Glutamatergic neuron (in vitro differentiated cells): ENCODE measurements around the gene PRAMEF1. TPM values are rescaled to one million over a fixed set of nuclear protein-coding genes. Genes with fewer than 3 reads are reported as not detected.

Source experiments
- DNase-seq: peaks from one replicate; pipeline ENCODE4 v3.0.0; 2022
- H3K27ac Mint-ChIP-seq: one replicate; pipeline ENCODE4 v1.8.0; 2020; ENCODE audit warnings: mild to moderate bottlenecking, mixed read lengths, inconsistent platforms; ENCODE audit not compliant: unreplicated experiment
- H3K27me3 Mint-ChIP-seq: one replicate; pipeline ENCODE4 v1.8.0; 2020; ENCODE audit warnings: mild to moderate bottlenecking, moderate library complexity, mixed read lengths, inconsistent platforms; ENCODE audit not compliant: unreplicated experiment
- H3K36me3 Mint-ChIP-seq: one replicate; pipeline ENCODE4 v1.8.0; 2020; ENCODE audit warnings: mild to moderate bottlenecking, mixed read lengths, inconsistent platforms; ENCODE audit not compliant: unreplicated experiment
- H3K4me1 Mint-ChIP-seq: one replicate; pipeline ENCODE4 v1.8.0; 2020; ENCODE audit warnings: mild to moderate bottlenecking, low read depth, mixed read lengths, inconsistent platforms; ENCODE audit not compliant: unreplicated experiment
- H3K4me3 Mint-ChIP-seq: one replicate; pipeline ENCODE4 v1.8.0; 2020; ENCODE audit warnings: mild to moderate bottlenecking, mixed read lengths, inconsistent platforms; ENCODE audit not compliant: unreplicated experiment
- H3K9me3 Mint-ChIP-seq: one replicate; pipeline ENCODE4 v1.8.0; 2020; ENCODE audit warnings: mild to moderate bottlenecking, moderate library complexity, mixed read lengths, inconsistent platforms; ENCODE audit not compliant: unreplicated experiment
- CTCF ChIP-seq: fragments of 200-600 bp; sonication (generic); IDR thresholded peaks from one replicate; pipeline ENCODE4 v1.5.0; 2021; ENCODE audit not compliant: partially characterized antibody, unreplicated experiment
- total RNA-seq: library from RNA; stranded (reverse); fragmentation: NEBNext Ultra II Directional; extraction: Animal tissue kit (Norgen Biotek cat#: 25700); gene quantifications from one replicate; pipeline ENCODE4 v1.2.1, GENCODE V29; 2021; ENCODE audit not compliant: unreplicated experiment

The PRAMEF1 gene
- total RNA-seq, 1 donor from 2014 or later, result 0.44 TPM

- no peak for DNase-seq
- Mint-ChIP-seq H3K4me1 (no peaks in the 10 kb centered on the region), H3K4me3 (no peak overlapping the region), H3K27me3 (no peaks in the 10 kb centered on the region), H3K27ac (no peak overlapping the region), H3K36me3 (no peaks in the 10 kb centered on the region), H3K9me3 (peaks cover 4% of the 10 kb centered on the region)
- TF ChIP-seq CTCF, result no peak
Measured at GRCh38 chr1:12769976-12770505, 21.2 kb upstream of the PRAMEF1 start.

GRCh38 chr1:12770620-12771019 lies 20.6 kb upstream of the PRAMEF1 start:
- no peaks in the 10 kb centered on the region for H3K36me3 Mint-ChIP-seq
- no peak overlapping the region for H3K27ac Mint-ChIP-seq
- no peak for TF ChIP-seq CTCF
- no peak overlapping the region for H3K4me3 Mint-ChIP-seq
- H3K4me1 Mint-ChIP-seq, result no peaks in the 10 kb centered on the region
- peaks cover 4% of the 10 kb centered on the region for H3K9me3 Mint-ChIP-seq
- H3K27me3 Mint-ChIP-seq, result no peaks in the 10 kb centered on the region
- DNase-seq, result no peak

GRCh38 chr1:12771186-12771585 lies 20.0 kb upstream of the PRAMEF1 start:
- TF ChIP-seq CTCF, result no peak
- H3K4me1 Mint-ChIP-seq, result no peaks in the 10 kb centered on the region

GRCh38 chr1:12772520-12772919 lies 18.7 kb upstream of the PRAMEF1 start:
- no peak for DNase-seq
- H3K4me3 Mint-ChIP-seq, result no peak overlapping the region
- no peaks in the 10 kb centered on the region for H3K27me3 Mint-ChIP-seq
- H3K36me3 Mint-ChIP-seq, result no peaks in the 10 kb centered on the region
- peaks cover 4% of the 10 kb centered on the region for H3K9me3 Mint-ChIP-seq
- TF ChIP-seq CTCF, result no peak
- H3K27ac Mint-ChIP-seq, result no peak overlapping the region
- no peaks in the 10 kb centered on the region for H3K4me1 Mint-ChIP-seq

More at GRCh38 chr1:12771186-12771585, 20.0 kb upstream of the PRAMEF1 start:
- Mint-ChIP-seq H3K36me3 (no peaks in the 10 kb centered on the region), H3K27ac (no peak overlapping the region), H3K4me3 (no peak overlapping the region), H3K27me3 (no peaks in the 10 kb centered on the region), H3K9me3 (peaks cover 4% of the 10 kb centered on the region)
- DNase-seq, result no peak

- Mint-ChIP-seq H3K4me3 (no peak within 1 kb of the TSS), H3K4me1 (no peaks in the 10 kb centered on the region), H3K36me3 (no peaks in the 10 kb centered on the region), H3K9me3 (peaks cover 4% of the 10 kb centered on the region), H3K27me3 (no peaks in the 10 kb centered on the region), H3K27ac (no peak within 1 kb of the TSS)
- TF ChIP-seq CTCF, result no peak
- no peak for DNase-seq
Measured at GRCh38 chr1:12773438-12773837, 17.8 kb upstream of the PRAMEF1 start, which contains the start of gene PRAMEF12. Gene PRAMEF12 (plus strand): TSS chr1:12773738. CDS start chr1:12774868, 1,130 bp downstream.
